ENCODE results near the gene BCL2L1.
"Not testable (repeated sequence)": the region's sequence is repeated elsewhere in the genome, so short reads cannot be mapped to it uniquely, and the experiment has no call there.

The BCL2L1 gene

DNA sequence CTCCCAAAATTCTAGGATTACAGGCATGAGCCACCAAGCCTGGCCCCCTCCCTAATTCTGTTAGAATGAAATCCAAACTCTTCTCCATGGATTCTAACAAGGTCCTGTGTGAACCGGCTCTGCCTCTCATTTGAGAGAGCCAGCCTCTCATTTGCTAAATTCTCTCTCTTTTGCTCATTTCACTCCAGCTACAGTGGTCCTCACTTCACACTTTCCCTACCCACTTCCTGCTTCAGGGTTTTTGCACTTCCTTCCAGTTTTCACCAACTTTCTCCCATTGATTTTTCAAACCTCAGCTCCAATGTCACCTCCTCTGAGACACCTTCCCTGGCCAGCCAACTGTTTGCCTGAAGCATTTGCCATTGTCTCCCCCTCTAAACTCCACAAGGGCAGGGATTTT, 79.8 kb downstream of the BCL2L1 start:
- no peak for DNase-seq

DNA sequence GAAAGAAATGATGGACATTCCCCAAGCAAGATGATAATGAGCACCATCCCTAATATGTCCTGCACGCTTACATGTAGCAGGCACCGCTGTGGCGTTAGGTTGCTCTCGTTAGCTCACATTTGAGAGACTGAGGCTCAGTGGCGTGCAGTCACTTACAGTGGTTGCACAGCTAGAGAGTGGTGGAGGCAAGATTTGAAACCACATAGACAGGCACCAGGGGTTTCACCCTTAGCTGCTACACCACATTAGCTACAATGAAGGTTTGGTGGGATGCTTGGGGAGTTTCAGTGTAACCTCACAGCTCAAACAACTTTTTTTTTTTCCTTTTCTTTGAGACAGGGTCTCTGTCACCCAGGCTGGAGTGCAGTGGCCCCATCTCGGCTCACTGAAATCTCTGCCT, 81.3 kb downstream of the BCL2L1 start:
- DNase-seq, result no peak

DNA sequence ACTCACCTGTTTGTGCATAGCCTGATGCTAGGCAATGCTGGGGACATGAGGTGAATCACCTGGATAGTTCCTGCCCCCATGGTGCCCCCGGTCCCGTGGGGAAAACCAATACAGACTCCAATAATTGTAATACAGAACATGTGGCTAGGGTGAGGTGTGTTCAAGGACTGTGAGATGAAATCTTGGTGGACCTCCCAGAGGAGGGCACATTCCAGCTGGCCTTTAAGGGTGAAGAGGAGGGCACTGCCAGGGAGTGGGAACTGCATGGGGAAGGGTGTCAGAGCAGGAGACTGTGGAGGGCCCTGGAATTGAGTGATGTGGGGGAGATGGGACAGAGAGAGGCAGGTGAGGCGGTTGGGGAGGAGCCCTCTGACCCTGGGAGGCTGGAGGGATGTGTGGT, 82.4 kb downstream of the BCL2L1 start:
- DNase-seq, result no peak

DNA sequence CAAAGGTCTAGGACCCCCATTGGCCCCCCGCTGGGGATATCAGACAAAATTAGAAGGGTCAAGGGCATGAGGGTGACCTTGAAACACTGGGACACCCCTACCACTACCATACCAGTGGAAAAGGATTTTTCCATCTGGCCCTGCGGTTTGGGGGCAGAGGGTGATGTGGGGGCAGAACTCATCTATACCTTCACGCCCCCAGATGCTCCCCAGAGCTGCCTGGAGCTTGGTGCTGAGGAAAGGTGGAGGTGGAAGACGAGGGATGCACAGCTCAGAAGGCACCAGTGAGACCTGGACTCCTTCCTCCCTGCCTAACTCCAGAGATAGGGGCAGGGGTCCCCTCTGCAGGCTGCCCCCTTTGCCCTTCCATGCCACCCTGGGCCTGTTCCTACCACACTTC, 83.9 kb downstream of the BCL2L1 start:
- no peak for DNase-seq

DNA sequence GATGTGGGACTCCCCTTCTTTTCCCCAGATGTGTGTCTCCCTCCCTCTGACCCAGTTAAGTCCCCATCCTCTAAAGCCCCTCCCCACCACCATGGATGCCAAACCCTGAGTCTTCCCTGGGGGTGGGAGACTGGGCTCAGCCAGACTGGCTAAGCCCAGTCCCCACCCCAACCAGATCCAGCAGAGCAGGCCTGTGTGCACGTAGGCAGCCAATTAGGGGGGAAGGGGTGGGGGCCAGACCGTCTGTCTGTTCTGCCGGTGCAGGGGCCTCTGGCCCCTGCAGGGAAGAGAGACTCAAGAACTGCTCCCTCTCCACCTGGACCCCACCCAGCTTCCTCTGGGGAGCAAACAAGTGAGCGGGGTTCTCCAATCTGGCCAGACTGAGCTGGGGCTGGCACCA, 84.4 kb downstream of the BCL2L1 start:
- DNase-seq, result no peak

DNA sequence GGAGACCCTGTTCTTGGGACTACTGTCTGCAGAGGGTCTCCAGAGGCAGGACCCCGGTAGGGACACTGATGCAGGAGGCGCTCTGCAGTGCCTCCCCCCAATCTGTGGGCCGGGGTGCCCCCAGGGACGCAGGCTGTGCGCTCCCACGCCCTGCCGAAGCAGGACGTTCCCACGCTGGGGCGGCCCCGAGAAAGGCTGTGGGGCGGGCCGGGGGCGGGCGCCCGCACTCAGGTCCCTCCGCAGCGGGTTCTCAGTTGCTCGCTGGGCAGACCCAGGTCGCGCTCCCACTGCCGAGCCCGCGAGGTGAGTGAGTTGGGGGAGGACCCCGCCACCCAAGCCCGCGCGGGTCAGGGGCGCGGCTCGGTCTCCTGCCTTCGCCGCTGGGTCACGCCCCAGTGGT, 85.0 kb downstream of the BCL2L1 start, which contains the start of gene COX4I2:
TSS of gene COX4I2 (plus strand) at position 253 of the 400 bp plus-strand sequence. CDS start 1,106 bp downstream, outside the sequence.
- DNase-seq, result no peak

DNA sequence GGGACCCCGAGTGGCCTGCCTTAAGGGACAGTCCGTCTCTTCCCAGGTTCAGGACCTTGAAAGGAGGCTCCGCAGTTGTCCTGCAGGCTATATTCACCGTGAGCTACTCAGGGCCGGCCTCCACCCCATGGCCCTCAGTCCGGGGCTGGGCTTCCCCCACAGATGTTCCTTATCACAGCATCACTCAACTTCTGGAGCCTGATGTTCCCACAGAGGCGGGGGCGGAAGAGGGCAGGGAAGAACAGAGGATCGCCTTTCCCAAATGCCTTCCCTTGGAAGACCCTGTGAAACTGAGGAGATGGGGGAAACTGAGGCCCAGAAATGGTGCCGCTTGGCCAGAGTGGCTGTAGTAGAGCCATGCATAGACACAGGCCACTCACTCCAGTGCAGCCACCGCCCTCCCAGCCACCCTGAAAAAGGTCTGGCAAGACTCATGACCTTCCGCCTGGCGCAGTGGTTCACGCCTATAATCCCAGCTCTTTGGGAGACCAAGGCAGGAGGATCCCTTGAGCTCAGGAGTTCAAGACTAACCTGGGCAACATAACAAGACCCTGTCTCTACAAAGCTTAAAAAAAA, 89.2 kb downstream of the BCL2L1 start:
- DNase-seq, result no peak

DNA sequence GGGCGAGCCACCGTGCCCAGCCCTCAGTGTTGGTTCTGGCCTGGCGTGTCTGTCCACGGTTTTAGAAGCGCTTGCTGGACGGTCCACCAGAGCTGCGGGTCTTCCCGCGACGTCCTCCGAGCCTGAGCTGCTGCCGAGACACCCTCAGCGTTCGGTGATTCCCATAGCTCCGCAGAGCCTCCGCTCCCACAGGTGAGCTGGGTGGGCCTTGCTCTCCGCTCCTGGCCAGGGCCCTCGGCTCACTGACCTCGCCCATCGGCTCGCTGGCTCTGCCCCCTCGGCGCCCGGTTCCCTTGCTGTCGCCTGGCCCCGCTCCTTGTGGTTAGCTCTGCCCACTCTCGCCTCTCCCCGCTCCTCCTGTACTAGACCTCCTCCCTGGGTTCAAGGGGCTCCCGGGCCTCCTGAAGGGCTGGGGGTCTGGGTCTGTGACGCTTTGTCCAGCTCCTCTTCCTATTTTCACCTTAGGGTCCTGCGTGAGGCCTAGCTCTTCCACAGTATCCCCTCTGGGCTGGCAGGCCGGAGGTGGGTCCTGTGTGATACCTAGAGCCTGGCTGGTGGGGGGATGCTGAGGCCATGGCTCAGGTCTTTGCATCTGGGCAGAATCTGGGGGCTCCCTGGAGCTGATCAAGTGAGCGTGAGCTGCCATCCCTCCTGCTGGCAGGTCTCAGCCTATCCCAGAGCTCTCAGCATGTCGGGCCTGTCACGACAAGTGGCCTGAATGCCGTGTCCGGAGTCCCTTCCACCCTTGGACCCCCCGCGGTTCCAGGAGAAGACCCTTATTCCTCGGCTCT, 89.9 kb downstream of the BCL2L1 start:
- DNase-seq, result no peak

DNA sequence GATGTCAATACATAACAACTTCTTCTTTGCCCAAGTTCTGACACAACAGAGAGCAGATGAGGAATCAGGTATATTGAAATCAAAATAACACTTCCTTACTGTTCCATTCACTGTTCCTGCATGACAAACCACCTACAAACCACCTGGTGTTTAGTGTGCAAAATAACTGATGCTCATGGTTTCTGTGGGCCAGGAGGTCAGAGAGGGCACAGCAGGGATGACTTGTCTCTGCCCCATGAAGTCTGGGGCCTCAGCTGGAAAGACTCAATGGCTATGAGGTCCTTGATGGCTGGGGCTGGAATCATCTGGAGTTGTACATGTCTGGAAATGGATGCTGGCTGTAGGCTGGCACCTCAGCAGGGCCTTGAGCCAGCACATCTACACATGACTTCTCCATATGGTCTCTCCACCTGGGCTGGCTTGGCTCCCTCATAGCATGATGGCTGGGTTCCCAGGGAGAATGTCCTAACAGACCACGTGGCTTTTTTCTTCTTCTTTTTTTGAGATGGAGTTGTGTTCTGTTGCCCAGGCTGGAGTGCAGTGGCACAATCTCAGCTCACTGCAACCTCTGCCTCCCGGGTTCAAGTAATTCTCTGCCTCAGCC, 92.4 kb downstream of the BCL2L1 start:
- DNase-seq, result no peak

DNA sequence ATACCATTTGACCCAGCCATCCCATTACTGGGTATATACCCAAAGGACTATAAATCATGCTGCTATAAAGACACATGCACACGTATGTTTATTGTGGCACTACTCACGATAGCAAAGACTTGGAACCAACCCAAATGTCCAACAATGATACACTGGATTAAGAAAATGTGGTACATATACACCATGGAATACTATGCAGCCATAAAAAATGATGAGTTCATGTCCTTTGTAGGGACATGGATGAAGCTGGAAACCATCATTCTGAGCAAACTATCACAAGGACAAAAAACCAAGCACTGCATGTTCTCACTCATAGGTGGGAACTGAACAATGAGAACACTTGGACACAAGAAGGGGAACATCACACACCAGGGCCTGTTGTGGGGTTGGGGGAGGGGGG, 94.6 kb downstream of the BCL2L1 start:
- not testable (repeated sequence) for DNase-seq

DNA sequence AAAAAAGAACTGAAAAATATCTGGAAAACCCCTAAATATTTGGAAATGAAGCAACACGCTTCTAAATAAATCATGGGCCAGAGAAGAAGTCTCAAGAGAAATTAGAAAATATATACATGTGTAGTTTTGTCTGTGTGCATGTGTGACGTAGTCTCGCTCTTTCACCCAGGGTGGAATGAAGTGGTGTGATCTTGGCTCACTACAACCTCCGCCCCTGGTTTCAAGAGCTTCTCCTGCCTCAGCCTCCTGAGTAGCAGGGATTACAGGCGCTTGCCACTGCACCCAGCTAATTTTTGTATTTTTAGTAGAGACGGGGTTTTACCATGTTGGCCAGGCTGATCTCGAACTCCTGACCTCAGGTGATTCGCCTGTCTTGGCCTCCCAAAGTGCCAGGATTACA, 96.1 kb downstream of the BCL2L1 start:
- not testable (repeated sequence) for DNase-seq

DNA sequence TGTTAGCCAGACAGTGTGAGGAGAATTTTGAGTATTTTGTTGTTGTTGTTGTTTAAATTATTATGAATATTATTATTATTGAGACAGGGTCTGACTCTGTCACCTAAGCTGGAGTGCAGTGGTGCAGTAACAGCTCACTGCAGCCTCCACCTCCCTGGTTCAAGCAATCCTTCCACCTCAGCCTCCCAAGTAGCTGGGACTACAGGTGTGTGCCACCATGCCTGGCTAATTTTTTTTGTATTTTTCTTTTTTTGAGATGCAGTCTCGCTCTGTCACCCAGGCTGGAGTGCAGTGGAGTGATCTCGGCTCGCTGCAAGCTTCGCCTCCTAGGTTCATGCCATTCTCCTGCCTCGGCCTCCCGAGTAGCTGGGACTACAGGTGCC, 99.6 kb downstream of the BCL2L1 start:
- not testable (repeated sequence) for DNase-seq

DNA sequence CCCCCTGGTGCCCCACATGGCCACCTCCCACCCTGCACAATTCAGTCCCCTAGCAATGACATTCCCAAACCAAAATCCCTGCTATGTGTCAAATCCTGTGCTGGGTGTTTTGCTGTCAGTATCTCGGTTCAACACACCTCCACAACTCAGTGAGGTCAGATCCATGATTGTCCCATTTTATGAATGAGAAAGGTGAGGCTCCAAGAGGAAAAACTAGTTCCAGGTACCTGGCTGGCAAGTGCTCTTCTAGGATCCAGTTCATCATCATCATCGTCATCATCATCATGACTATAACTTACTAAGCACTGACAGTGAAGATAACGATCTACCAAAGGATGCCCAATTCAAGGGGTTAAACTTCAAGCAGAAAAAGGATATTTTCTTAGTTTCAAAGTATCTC, 102.4 kb downstream of the BCL2L1 start:
- no peak for DNase-seq

DNA sequence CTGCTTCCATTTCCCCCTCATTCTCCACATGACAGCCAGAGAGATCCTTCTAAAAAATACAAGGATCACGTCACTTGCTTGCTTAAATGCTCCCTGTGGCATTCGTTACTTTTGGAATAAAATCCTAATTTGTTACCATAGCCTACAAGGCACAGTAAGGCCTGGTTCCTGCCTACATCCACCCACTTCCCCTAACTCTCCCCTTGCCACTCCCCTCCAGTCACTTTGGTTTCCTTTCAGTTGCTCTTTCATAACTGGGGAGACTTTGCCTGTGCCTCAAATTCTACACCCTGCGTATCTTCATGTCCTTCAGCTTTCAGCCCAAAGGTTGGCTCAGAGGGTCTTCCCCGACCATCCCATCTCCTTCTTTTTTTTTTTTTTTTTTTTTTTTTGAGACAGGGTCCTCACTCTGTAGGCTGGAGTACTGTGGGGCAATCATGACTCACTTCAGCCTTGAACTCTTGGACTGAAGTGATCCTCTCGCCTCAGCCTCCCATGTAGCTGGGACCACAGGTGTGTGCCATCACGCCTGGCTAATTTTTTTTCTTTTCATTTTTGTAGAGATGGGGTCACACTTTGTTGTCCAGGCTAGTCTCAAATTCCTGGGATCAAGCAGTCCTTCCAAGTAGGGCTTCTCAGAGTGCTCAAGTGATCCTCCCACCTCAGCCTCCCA, 105.1 kb downstream of the BCL2L1 start:
- DNase-seq, result no peak

DNA sequence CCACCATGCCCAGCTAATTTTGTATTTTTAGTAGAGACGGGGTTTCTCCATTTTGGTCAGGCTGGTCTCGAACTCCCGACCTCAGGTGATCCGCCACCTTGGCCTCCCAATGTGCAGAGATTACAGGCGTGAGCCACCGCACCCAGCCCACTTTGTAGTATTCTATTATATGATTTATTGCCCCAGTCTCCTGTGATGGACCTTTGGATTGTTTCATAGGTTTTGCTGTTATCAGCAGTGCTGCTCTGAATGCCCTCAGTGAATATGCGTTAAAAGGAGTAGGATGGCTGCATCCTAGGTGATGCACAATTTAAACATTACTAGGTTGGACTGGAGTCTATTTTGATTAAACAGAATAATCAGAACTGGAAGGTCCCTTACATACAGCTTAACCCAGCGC, 107.3 kb downstream of the BCL2L1 start:
- DNase-seq, result no peak

All from T-helper 9 cell (primary cell).